ENCODE measurements around the gene MYRF.

DNA sequence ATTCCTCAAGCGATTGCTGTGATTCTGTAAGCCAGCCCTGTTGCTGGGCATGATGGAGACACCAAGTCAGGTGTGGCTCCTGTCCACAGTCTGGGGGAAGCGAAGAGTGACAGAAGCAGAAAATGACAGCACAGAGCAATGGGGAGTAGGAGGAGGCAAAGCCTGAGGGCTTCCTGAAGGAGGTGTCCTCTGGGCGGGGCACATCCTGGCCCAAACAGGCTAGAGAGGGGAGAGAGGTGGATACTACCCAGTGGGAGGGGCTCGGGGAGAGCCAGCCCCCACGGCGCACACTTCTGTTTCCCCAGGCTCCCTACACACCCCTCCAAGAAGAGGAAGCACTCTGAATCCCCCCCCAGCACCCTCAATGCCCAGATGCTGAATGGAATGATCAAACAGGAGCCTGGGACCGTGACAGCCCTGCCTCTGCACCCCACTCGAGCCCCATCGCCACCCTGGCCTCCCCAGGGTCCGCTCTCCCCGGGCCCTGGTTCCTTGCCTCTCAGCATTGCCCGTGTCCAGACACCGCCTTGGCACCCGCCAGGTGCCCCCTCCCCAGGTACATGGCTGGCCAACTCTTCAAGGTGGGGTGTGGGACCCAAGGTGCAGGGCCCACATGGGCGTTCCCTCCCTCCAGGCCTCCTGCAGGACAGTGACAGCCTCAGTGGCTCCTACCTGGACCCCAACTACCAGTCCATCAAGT, 18.9 kb downstream of the MYRF start:
- TF ChIP-seq POLR2A (IDR thresholded peaks at IDR 0.05; ENCODE audit: low read length) (no peak), GATA1 (IDR thresholded peaks at IDR 0.05; ENCODE audit: low read depth, low read length) (no peak)

All from erythroblast (primary cell).